SKM-1 (cell line): ENCODE measurements around the gene C3orf20.

Experiments
- DNase-seq: peaks from one replicate; lab custom pipeline; 2025; ENCODE audit not compliant: unreplicated experiment; lab: John Stamatoyannopoulos, UW

C3orf20 gene

GRCh38 chr3:14772533-14773138 lies 97.7 kb downstream of the C3orf20 start:
- no peak for DNase-seq

GRCh38 chr3:14773281-14773680 lies 98.3 kb downstream of the C3orf20 start:
- no peak for DNase-seq

- no peak for DNase-seq
Observed at GRCh38 chr3:14773691-14774128, 98.8 kb downstream of the C3orf20 start.

- DNase-seq, result no peak
Observed at GRCh38 chr3:14774431-14774830, 99.5 kb downstream of the C3orf20 start.

GRCh38 chr3:14775011-14775410 lies 100.1 kb downstream of the C3orf20 start:
- no peak for DNase-seq

- no peak for DNase-seq
Observed at GRCh38 chr3:14775563-14775962, 100.6 kb downstream of the C3orf20 start.

GRCh38 chr3:14779069-14779685 lies 104.2 kb downstream of the C3orf20 start:
- no peak for DNase-seq

GRCh38 chr3:14780927-14781507 lies 106.1 kb downstream of the C3orf20 start:
- peak; percentile 37 for DNase-seq

- no peak for DNase-seq
Observed at GRCh38 chr3:14783480-14784086, 108.6 kb downstream of the C3orf20 start.

GRCh38 chr3:14784087-14784681 lies 109.2 kb downstream of the C3orf20 start:
- no peak for DNase-seq

GRCh38 chr3:14785207-14786155 lies 110.5 kb downstream of the C3orf20 start:
- DNase-seq, result no peak

GRCh38 chr3:14786369-14786768 lies 111.4 kb downstream of the C3orf20 start:
- DNase-seq, result no peak

- no peak for DNase-seq
Observed at GRCh38 chr3:14787630-14788029, 112.7 kb downstream of the C3orf20 start.

GRCh38 chr3:14788644-14789043 lies 113.7 kb downstream of the C3orf20 start:
- no peak for DNase-seq

- no peak for DNase-seq
Observed at GRCh38 chr3:14789221-14789620, 114.3 kb downstream of the C3orf20 start.

- no peak for DNase-seq
Observed at GRCh38 chr3:14789640-14790285, 114.8 kb downstream of the C3orf20 start.

- peak; percentile 43 for DNase-seq
Observed at GRCh38 chr3:14791343-14791945, 116.5 kb downstream of the C3orf20 start.

- DNase-seq, result no peak
Observed at GRCh38 chr3:14792691-14793121, 117.8 kb downstream of the C3orf20 start.

- no peak for DNase-seq
Observed at GRCh38 chr3:14793126-14793857, 118.4 kb downstream of the C3orf20 start.
